Coronary artery (tissue), 2 donors: ENCODE results near the gene AGBL4.

Source experiments
- DNase-seq: peaks from one replicate; pipeline ENCODE4 v3.0.0-alpha.2; 2017; ENCODE audit warnings: low spot score
- H3K27ac ChIP-seq, 2 donors: fragments of 200-600 bp; sonication (generic); one replicate each; pipeline ENCODE4 v1.5.1; 2016 to 2019
- H3K4me3 ChIP-seq: fragments of 200-600 bp; sonication (generic); 2 replicates; pipeline ENCODE4 v1.5.1; 2016; ENCODE audit warnings: mild to moderate bottlenecking, moderate library complexity
- TF ChIP-seq, protein P1 (sequence below): fragments of 200-600 bp; sonication (generic); IDR thresholded peaks from one replicate; pipeline ENCODE4 v1.5.1; 2019; ENCODE audit warnings: antibody characterized with exemption

Gene AGBL4

DNA sequence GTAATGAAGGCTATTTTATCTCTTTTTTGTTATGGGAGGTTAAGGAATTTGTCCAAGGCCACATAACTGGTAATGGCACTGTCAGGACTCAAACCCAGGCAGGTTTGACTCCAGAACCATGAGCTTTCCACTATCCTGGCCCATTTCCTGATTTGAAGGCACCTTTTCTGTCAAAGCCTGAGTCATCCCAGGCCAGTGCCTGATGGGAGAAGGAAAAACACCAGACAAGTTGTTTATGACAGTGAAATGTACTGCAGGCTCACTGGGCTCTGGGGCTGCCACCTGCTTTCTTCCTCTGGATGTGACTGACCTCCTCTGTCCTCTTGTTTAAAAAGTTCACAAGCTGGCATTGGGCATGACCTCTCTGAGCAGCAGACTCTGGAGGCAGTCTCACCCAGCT is 1479.9 kb downstream of the AGBL4 start:
- TF ChIP-seq, protein P1, sequence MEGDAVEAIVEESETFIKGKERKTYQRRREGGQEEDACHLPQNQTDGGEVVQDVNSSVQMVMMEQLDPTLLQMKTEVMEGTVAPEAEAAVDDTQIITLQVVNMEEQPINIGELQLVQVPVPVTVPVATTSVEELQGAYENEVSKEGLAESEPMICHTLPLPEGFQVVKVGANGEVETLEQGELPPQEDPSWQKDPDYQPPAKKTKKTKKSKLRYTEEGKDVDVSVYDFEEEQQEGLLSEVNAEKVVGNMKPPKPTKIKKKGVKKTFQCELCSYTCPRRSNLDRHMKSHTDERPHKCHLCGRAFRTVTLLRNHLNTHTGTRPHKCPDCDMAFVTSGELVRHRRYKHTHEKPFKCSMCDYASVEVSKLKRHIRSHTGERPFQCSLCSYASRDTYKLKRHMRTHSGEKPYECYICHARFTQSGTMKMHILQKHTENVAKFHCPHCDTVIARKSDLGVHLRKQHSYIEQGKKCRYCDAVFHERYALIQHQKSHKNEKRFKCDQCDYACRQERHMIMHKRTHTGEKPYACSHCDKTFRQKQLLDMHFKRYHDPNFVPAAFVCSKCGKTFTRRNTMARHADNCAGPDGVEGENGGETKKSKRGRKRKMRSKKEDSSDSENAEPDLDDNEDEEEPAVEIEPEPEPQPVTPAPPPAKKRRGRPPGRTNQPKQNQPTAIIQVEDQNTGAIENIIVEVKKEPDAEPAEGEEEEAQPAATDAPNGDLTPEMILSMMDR = no peak
- no peak for DNase-seq
- Histone ChIP-seq H3K4me3 (no peak overlapping the region), H3K27ac (no peak overlapping the region)

DNA sequence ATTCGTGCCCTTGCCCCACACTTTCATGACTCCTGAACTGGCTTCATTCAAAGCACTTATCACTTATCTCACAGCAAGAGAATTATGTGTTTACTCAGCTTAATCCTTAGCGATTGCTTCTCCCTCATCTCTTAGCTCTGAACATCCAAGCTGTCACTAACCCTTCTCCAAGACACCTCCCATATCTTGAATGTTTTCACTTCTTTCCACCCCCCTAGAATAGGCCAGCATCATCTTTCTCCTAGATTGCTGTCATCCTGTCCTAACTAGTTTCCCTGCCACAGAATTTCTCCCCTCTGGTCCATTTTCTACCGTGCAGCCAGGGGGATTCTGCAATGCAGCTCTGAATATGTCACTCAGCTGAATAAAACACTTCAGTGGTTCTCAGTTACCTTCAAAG is 1483.2 kb downstream of the AGBL4 start:
- Histone ChIP-seq H3K4me3 (no peak overlapping the region), H3K27ac (no peak overlapping the region)
- no peak for DNase-seq
- TF ChIP-seq, protein P1 = no peak

DNA sequence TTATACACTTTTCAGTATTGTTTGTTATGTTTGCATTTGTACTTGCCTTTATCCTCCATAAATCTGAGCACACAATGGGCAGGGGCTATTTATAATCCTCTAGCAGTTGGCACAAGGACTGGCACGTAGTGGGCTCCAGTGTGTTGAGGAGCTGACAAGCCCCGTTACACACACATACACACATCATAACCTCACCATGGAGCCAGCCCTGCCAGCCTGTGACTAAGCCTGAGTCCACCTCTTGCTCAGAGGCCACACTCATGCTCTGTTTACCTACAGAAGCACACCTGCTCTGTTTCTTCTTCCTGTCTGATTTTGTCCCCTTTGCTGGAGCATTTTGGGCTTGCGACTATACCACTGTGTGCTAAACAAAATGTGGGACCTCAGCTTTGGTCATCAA is 1487.3 kb downstream of the AGBL4 start:
- Histone ChIP-seq H3K27ac (no peak overlapping the region), H3K4me3 (no peak overlapping the region)
- TF ChIP-seq, protein P1 = no peak
- no peak for DNase-seq

DNA sequence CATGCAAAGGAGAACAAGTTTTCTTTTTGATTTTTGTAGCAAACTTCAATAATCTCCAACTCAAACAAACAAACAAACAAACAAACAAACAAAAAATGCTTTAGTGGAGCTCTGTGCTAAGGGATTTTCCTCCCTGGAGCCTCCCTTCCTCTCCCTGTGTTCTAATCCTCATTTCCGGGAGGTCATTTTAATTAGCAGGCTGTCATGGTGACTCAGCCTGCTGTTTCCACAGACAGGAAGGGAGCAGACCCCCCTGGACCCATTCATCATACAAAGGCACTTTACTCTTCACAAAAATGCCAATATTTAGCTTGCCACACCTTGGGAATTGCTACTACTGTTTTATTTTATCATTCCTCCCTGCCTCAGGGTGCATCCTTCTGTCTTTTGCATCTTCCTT is 1490.8 kb downstream of the AGBL4 start:
- H3K27ac ChIP-seq = no peak overlapping the region
- H3K4me3 ChIP-seq = no peak overlapping the region
- TF ChIP-seq, protein P1 = no peak
- DNase-seq = no peak

DNA sequence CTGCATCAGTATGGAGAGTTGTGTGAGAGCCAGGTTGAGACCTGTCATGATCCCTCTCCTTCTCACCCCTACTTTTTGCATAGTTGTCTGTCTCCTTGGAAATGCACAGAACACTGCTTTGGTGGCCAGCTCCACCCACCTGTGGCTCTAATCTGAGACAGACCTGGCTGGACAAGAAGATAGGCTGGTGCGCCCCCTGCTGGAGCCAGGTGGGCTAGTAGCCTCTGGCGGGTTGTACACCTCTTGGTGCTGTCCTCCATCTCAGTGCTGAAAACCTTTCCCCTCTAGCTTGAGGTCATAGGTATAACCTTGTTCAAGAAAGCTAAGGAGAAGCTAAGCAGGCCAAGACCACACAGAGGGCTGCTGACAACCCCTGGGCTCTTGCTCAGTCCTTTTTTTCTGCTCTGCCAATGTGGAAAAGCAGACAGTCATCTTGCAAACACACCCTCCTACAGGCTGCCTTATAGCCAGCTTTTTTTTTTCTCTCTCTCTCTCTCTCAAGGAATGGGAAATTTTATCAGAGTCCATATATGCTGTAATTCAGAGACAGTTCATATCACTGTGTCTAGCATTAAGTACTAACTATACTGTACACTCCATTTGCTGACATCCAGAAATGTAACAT is 1492.9 kb downstream of the AGBL4 start:
- DNase-seq = no peak
- Histone ChIP-seq H3K27ac (no peak overlapping the region), H3K4me3 (no peak overlapping the region)
- TF ChIP-seq, protein P1 = no peak

DNA sequence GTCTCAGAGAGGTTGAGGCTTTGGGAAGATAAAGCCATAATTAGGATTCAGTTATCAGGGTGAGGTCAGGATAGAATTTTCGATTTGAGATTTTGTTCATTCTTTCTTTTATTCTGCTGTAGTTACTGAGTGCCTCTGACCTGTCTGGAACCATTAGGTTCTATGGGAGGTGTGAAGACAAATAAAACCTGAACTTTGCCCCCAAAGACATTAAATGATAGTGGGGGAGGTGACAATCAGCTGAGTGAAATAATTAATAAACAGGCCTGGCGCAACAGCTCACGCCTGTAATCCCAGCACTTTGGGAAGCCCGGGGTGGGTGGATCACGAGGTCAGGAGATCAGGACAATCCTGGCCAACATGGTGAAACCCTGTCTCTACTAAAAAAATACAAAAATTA is 1496.7 kb downstream of the AGBL4 start:
- no peak overlapping the region for H3K27ac ChIP-seq
- TF ChIP-seq, protein P1 = no peak

DNA sequence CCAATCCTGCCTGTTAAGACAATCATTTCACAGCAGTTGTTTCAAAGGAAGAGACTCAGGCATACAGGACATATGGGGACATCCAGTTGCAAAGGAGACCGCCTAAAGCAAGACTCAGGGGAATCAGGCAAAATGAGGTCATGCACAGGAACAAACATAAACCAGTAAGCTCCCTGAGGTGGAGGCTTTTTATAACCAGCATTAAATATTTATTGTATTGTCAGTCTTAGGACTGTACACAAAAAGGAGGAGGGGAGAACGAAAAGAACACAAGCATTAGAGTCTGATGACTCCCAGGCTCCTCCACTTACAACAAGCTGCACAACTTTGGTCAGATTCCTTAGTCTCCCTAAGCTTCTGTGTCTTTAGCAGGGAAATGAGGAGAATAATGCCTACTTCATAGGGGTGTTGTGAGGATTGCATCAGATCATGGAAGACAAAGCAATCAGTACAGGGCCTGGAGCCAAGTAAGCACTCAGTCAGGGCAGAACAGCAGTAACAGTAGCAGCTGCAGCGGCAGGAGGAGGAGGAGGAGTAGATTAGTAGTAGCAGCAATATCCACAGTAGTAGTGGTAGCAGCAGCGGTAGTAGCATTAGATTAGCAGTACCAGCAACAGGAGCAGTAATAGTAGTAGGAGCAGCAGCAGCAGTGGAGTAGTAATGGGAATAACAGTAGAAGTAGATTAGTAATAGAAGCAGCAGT is 1497.6 kb downstream of the AGBL4 start:
- Histone ChIP-seq H3K27ac (no peak overlapping the region), H3K4me3 (no peak overlapping the region)
- no peak for DNase-seq
- TF ChIP-seq, protein P1 = no peak

More for the DNA sequence above, 1496.7 kb downstream of the AGBL4 start:
- H3K4me3 ChIP-seq = no peak overlapping the region
- no peak for DNase-seq
